GM12872 (cell line): Measurements from ENCODE around the gene TMEM134.

ENCODE experiments used
- CTCF ChIP-seq: IDR thresholded peaks from 3 replicates; pipeline ENCODE4 v1.5.1; 2011; ENCODE audit warnings: low read depth, mild to moderate bottlenecking, low read length, moderate library complexity; ENCODE audit not compliant: insufficient read depth

The TMEM134 gene

GRCh38 chr11:67458266-67458665, 10.8 kb downstream of the TMEM134 start:
- no peak for TF ChIP-seq CTCF

- no peak for TF ChIP-seq CTCF
Observed at GRCh38 chr11:67457453-67457852, 11.6 kb downstream of the TMEM134 start.

DNA sequence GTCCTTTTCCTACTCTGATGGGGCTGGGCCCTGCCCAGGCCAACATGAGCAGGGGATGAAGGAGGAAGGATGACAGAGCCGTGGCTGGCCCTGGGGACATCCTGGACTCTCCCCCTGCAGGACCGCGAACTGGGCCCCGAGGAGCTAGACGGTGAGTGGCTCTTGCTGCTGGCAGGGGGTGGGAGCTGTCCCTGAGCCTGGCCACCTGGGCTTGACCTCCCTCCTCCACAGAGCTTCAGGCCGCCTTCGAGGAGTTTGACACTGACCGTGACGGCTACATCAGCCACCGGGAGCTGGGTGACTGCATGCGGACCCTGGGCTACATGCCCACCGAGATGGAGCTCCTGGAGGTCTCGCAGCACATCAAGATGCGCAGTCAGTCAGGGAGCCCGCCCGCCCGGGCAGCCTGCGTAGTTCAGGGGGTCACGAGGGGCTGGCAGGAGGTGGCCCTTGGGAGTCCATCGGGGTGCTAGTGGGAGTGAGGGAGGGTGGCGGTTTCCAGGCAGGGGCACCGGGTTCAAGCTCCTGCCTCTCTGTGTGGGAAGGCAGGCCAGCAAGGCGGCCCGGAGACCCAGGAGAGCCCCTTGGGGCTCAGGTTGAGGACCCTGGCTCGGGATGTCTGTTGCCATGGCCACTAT, 12.9 kb downstream of the TMEM134 start:
- no peak for TF ChIP-seq CTCF

GRCh38 chr11:67455054-67455453, 14.0 kb downstream of the TMEM134 start, which contains the start of gene CABP4:
Gene CABP4 (plus strand): TSS chr11:67455354. CDS start chr11:67455424, 70 bp downstream.
- TF ChIP-seq CTCF: no peak

DNA sequence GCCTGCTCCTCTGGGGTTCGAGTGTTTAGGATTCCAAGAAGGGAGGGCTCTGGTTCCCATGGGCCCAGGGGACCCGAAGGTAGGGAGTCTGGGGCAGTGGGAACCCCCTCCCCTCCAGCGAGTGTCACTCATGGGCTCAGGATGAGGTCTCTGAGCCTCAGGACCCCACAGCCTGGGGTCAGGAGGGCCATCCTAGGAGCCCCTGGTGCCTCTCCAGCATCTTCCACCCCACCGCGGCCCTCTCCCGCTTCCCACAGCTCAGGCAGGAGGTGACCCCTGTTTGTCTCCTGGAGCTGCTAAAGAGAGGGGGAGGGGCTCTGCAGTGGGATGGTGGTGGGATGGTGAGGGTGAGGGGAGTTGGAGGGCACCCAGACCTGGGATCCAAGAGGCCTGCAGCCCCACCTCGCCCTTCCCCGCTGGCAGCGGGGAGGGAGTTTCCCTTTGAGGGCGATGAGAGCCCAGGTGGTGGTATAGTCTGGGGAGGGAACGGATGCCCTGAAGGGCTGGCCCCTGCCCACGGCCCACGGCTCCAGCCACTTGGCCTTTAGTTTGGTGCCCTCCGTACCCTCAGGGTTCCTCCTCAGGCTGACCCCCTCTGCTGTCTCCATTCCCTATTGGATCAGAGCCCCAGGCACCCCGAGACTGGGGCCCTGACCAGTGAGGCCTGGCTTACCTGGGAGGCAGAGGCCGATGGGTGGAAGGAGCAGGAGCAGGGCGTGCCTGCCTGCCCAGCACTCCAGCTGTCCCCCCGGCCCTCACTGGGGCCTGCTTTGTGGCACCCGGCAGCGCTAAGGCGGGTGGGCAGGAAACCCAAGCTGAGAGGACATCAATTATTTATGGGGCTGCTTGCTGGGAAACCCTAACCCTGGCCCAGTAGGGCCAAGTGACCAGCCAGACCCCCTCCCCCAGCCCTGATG, 15.0 kb downstream of the TMEM134 start:
- no peak for TF ChIP-seq CTCF

- TF ChIP-seq CTCF: no peak
Observed at GRCh38 chr11:67452141-67452952, 16.7 kb downstream of the TMEM134 start, which contains the start of gene GPR152. Gene GPR152 (minus strand): TSS chr11:67452729. CDS start chr11:67452724, 5 bp downstream.

- TF ChIP-seq CTCF: no peak
Observed at GRCh38 chr11:67451658-67451976, 17.4 kb downstream of the TMEM134 start.
